Liver (tissue), 9 donors: ENCODE data around the gene PLEKHB2. TPM values are rescaled to one million over a fixed set of nuclear protein-coding genes. Genes with fewer than 3 reads are reported as not detected.

Experiments
- DNase-seq: peaks from one replicate; pipeline ENCODE4 v3.0.0-alpha.2; 2017; ENCODE audit warnings: low spot score
- H3K27ac ChIP-seq, 2 donors: one replicate each; pipeline ENCODE4 v1.7.0; 2013; ENCODE audit warnings: inconsistent platforms in 2 of 2, low read length in 2 of 2, control low read depth in 1 of 2, low read depth in 1 of 2, mild to moderate bottlenecking in 1 of 2
- H3K27me3 ChIP-seq, 4 donors: one replicate each; pipeline versions ENCODE4 v1.6.1 to v1.7.0; 2013; ENCODE audit warnings: low read length in 3 of 4, inconsistent platforms in 1 of 4, mild to moderate bottlenecking in 1 of 4, moderate library complexity in 1 of 4; ENCODE audit not compliant: control insufficient read depth in 4 of 4, insufficient read depth in 4 of 4
- H3K36me3 ChIP-seq, 4 donors: one replicate each; pipeline versions ENCODE4 v1.6.1 to v1.7.0; 2013; ENCODE audit warnings: low read length in 3 of 4, mild to moderate bottlenecking in 3 of 4, low read depth in 1 of 4, moderate library complexity in 1 of 4; ENCODE audit not compliant: control insufficient read depth in 4 of 4, insufficient read depth in 3 of 4
- H3K4me1 ChIP-seq, 4 donors: one replicate each; pipeline versions ENCODE4 v1.6.1 to v1.7.0; 2013; ENCODE audit warnings: low read length in 3 of 4, mild to moderate bottlenecking in 3 of 4, moderate library complexity in 1 of 4; ENCODE audit not compliant: control insufficient read depth in 4 of 4, insufficient read depth in 4 of 4
- H3K4me3 ChIP-seq, 3 donors: one replicate each; pipeline versions ENCODE4 v1.6.1 to v1.7.0; 2013; ENCODE audit warnings: low read length in 3 of 3, control low read depth in 1 of 3, low read depth in 1 of 3, mild to moderate bottlenecking in 1 of 3
- H3K9ac ChIP-seq, 2 donors: one replicate each; pipeline ENCODE4 v1.7.0; 2013; ENCODE audit warnings: low read length in 2 of 2, mild to moderate bottlenecking in 2 of 2, moderate library complexity in 2 of 2, control low read depth in 1 of 2, low read depth in 1 of 2
- H3K9me3 ChIP-seq, 4 donors: one replicate each; pipeline versions ENCODE4 v1.6.1 to v1.7.0; 2013; ENCODE audit warnings: low read length in 3 of 4; ENCODE audit not compliant: control insufficient read depth in 4 of 4
- ATF3 ChIP-seq: IDR thresholded peaks from 2 replicates; pipeline ENCODE4 v1.6.1; 2016; ENCODE audit warnings: antibody characterized with exemption
- CTCF ChIP-seq: fragments of 150-350 bp; IDR thresholded peaks from 2 replicates; pipeline ENCODE4 v1.5.1; 2017; ENCODE audit warnings: improper control_type of control experiment, low read depth, low read length; ENCODE audit not compliant: missing input control
- EGR1 ChIP-seq, 2 donors: IDR thresholded peaks; 2 replicates each; pipeline ENCODE4 v1.6.1; 2016 to 2018; ENCODE audit warnings: antibody characterized with exemption in 2 of 2, low read depth in 2 of 2
- FOXA1 ChIP-seq: IDR thresholded peaks from 2 replicates; pipeline ENCODE4 v1.6.1; 2016; ENCODE audit warnings: antibody characterized with exemption
- FOXA2 ChIP-seq: IDR thresholded peaks from 2 replicates; pipeline ENCODE4 v1.6.1; 2016; ENCODE audit warnings: antibody characterized with exemption
- GABPA ChIP-seq, 2 donors: IDR thresholded peaks in 1 of 2; conservative IDR thresholded peaks in 1 of 2; 2 replicates each; pipeline ENCODE4 v1.6.1; 2016; ENCODE audit warnings: antibody characterized with exemption in 2 of 2, mild to moderate bottlenecking in 1 of 2, moderate library complexity in 1 of 2
- HNF4A ChIP-seq, 2 donors: conservative IDR thresholded peaks; 2 replicates each; pipeline ENCODE4 v1.6.1; 2016; ENCODE audit warnings: antibody characterized with exemption in 2 of 2, mild to moderate bottlenecking in 2 of 2
- HNF4G ChIP-seq: IDR thresholded peaks from 2 replicates; pipeline ENCODE4 v1.6.1; 2016; ENCODE audit warnings: antibody characterized with exemption
- JUND ChIP-seq, 2 donors: IDR thresholded peaks; 2 replicates each; pipeline ENCODE4 v1.6.1; 2016; ENCODE audit warnings: antibody characterized with exemption in 2 of 2
- MAX ChIP-seq: IDR thresholded peaks from 2 replicates; pipeline ENCODE4 v1.6.1; 2016; ENCODE audit warnings: antibody characterized with exemption
- NR2F2 ChIP-seq: IDR thresholded peaks from 2 replicates; pipeline ENCODE4 v1.6.1; 2016; ENCODE audit warnings: antibody characterized with exemption
- RAD21 ChIP-seq, 2 donors: IDR thresholded peaks; 2 replicates each; pipeline ENCODE4 v1.6.1; 2016; ENCODE audit warnings: antibody characterized with exemption in 2 of 2, mild to moderate bottlenecking in 2 of 2
- REST ChIP-seq: IDR thresholded peaks from 2 replicates; pipeline ENCODE4 v1.6.1; 2016; ENCODE audit warnings: antibody characterized with exemption, mild to moderate bottlenecking
- RXRA ChIP-seq, 2 donors: IDR thresholded peaks; 2 replicates each; pipeline ENCODE4 v1.6.1; 2017 to 2018; ENCODE audit warnings: antibody characterized with exemption in 2 of 2, mild to moderate bottlenecking in 1 of 2
- SP1 ChIP-seq: IDR thresholded peaks from 2 replicates; pipeline ENCODE4 v1.6.1; 2018; ENCODE audit warnings: antibody characterized with exemption, mild to moderate bottlenecking
- YY1 ChIP-seq: IDR thresholded peaks from 2 replicates; pipeline ENCODE4 v1.6.1; 2016; ENCODE audit warnings: antibody characterized with exemption, mild to moderate bottlenecking
- ZBTB33 ChIP-seq: IDR thresholded peaks from 2 replicates; pipeline ENCODE4 v1.6.1; 2016; ENCODE audit warnings: antibody characterized with exemption
- WGBS: extraction: QIAGEN DNeasy Blood & Tissue Kit; methylation state at CpG from one replicate; pipeline ENCODE4 v1.1.7; 2013; 5-methylcytosine and 5-hydroxymethylcytosine counted together
- polyA plus RNA-seq, 2 donors: library from polyadenylated mRNA; stranded (reverse) in 1 of 2; unstranded in 1 of 2; fragments of 200-250 nt in 1 of 2; fragments of >200 nt in 1 of 2; fragmentation: Nextera tagmentation in 1 of 2; extraction: Ambion mirVana in 1 of 2; gene quantifications; one replicate each; pipeline versions ENCODE4 v1.2.1 to v1.2.3, GENCODE V29; 2013 to 2015
- total RNA-seq, 2 donors: library from RNA; depleted of rRNA; stranded (reverse); fragments of >200 nt; gene quantifications; one replicate each; pipeline ENCODE4 v1.2.3, GENCODE V29; 2014
- donor health status: healthy.
- donor health status: healthy.
- donor health status: healthy.
- donor health status: healthy.
- donor health status: healthy.

PLEKHB2 gene
- total and polyA plus RNA-seq, 4 donors: 8.6 to 34.9 (median 18.8) TPM

- Histone ChIP-seq H3K9me3 (no peaks in the 10 kb centered on the region), H3K9ac (no peak overlapping the region), H3K36me3 (peaks cover 5 to 33% (median 30%) of the 10 kb centered on the region in 4 donors), H3K4me1 (no peaks in the 10 kb centered on the region), H3K27me3 (no peaks in the 10 kb centered on the region), H3K4me3 (no peak overlapping the region), H3K27ac (no peak overlapping the region)
- 97% methylated on average over 3 of the region's 3 CpGs for WGBS
- TF ChIP-seq EGR1 (IDR thresholded peaks at IDR 0.05; ENCODE audit: low read depth in 2 of 2) (no peak), HNF4G (no peak), RAD21 (IDR thresholded peaks at IDR 0.05) (no peak), CTCF (no peak), RXRA (IDR thresholded peaks at IDR 0.05) (no peak), JUND (IDR thresholded peaks at IDR 0.05) (no peak), MAX (no peak), GABPA (IDR thresholded peaks at IDR 0.05 in 1 of 2, conservative IDR thresholded peaks at IDR 0.05 in 1 of 2) (no peak), YY1 (no peak), FOXA1 (no peak), HNF4A (conservative IDR thresholded peaks at IDR 0.05) (no peak), ATF3 (no peak), REST (no peak), FOXA2 (no peak), ZBTB33 (no peak)
- no peak for DNase-seq
Observed at GRCh38 chr2:131123192-131123591, 18.1 kb downstream of the PLEKHB2 start.

- Histone ChIP-seq H3K36me3 (peaks cover 8 to 38% (median 36%) of the 10 kb centered on the region in 4 donors), H3K9me3 (no peaks in the 10 kb centered on the region), H3K4me1 (no peaks in the 10 kb centered on the region), H3K4me3 (no peak overlapping the region), H3K27ac (no peak overlapping the region), H3K27me3 (no peaks in the 10 kb centered on the region), H3K9ac (no peak overlapping the region)
- no peak for DNase-seq
- TF ChIP-seq HNF4G: no peak
- no peak for TF ChIP-seq NR2F2
- no peak for TF ChIP-seq MAX
- TF ChIP-seq HNF4A (conservative IDR thresholded peaks at IDR 0.05): no peak
- TF ChIP-seq ZBTB33: no peak
- TF ChIP-seq RAD21 (IDR thresholded peaks at IDR 0.05): no peak
- TF ChIP-seq ATF3: no peak
- no peak for TF ChIP-seq GABPA (IDR thresholded peaks at IDR 0.05 in 1 of 2, conservative IDR thresholded peaks at IDR 0.05 in 1 of 2)
- no peak for TF ChIP-seq YY1
- TF ChIP-seq EGR1 (IDR thresholded peaks at IDR 0.05; ENCODE audit: low read depth in 2 of 2): no peak
- TF ChIP-seq SP1: no peak
- WGBS: 94% methylated on average over 7 of the region's 7 CpGs
Observed at GRCh38 chr2:131125195-131125757, 20.1 kb downstream of the PLEKHB2 start.
